ENCODE measurements around the gene USH2A.

The USH2A gene

GRCh38 chr1:215682232-215682631 lies 741.0 kb downstream of the USH2A start:
- POLR2A ChIA-PET, result no interaction called here
- TF ChIP-seq, protein P1, sequence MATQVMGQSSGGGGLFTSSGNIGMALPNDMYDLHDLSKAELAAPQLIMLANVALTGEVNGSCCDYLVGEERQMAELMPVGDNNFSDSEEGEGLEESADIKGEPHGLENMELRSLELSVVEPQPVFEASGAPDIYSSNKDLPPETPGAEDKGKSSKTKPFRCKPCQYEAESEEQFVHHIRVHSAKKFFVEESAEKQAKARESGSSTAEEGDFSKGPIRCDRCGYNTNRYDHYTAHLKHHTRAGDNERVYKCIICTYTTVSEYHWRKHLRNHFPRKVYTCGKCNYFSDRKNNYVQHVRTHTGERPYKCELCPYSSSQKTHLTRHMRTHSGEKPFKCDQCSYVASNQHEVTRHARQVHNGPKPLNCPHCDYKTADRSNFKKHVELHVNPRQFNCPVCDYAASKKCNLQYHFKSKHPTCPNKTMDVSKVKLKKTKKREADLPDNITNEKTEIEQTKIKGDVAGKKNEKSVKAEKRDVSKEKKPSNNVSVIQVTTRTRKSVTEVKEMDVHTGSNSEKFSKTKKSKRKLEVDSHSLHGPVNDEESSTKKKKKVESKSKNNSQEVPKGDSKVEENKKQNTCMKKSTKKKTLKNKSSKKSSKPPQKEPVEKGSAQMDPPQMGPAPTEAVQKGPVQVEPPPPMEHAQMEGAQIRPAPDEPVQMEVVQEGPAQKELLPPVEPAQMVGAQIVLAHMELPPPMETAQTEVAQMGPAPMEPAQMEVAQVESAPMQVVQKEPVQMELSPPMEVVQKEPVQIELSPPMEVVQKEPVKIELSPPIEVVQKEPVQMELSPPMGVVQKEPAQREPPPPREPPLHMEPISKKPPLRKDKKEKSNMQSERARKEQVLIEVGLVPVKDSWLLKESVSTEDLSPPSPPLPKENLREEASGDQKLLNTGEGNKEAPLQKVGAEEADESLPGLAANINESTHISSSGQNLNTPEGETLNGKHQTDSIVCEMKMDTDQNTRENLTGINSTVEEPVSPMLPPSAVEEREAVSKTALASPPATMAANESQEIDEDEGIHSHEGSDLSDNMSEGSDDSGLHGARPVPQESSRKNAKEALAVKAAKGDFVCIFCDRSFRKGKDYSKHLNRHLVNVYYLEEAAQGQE (tag by site-specific recombination; IDR thresholded peaks at IDR 0.05), result no peak
- TF ChIP-seq ZBTB48 (tag by site-specific recombination; IDR thresholded peaks at IDR 0.05) (no peak), ZNF221 (tag by site-specific recombination; IDR thresholded peaks at IDR 0.05; ENCODE audit: borderline replicate concordance) (no peak), IKZF3 (tag by site-specific recombination; IDR thresholded peaks at IDR 0.05) (no peak), ZBTB21 (tag by site-specific recombination; IDR thresholded peaks at IDR 0.05) (no peak), ZNF133 (tag by site-specific recombination; IDR thresholded peaks at IDR 0.05) (no peak), ZNF76 (tag by site-specific recombination; IDR thresholded peaks at IDR 0.05; ENCODE audit: borderline replicate concordance, low read depth) (no peak), ZNF596 (tag by site-specific recombination; IDR thresholded peaks at IDR 0.05) (no peak), ZBTB1 (tag by site-specific recombination; IDR thresholded peaks at IDR 0.05) (no peak), ZNF10 (tag by site-specific recombination; IDR thresholded peaks at IDR 0.05) (no peak), RBAK (tag by site-specific recombination; IDR thresholded peaks at IDR 0.05) (no peak), ZFP3 (tag by site-specific recombination; IDR thresholded peaks at IDR 0.05; ENCODE audit: low read depth) (no peak), SALL2 (tag by site-specific recombination; IDR thresholded peaks at IDR 0.05; ENCODE audit: borderline replicate concordance) (no peak)
- CTCF ChIA-PET, result interaction anchor here (0.7 kb wide), 1 partner anchor 263 kb away, joined by 3 read pairs; no protein-coding TSS in a partner anchor
- no peak overlapping the region for H3K27ac ChIP-seq (ENCODE audit: extremely low read depth, low read depth, low read length)
- no peaks in the 10 kb centered on the region for H3K9me3 ChIP-seq (ENCODE audit: control insufficient read depth, insufficient read depth, low read depth, low read length)
- H3K36me3 ChIP-seq (ENCODE audit: control insufficient read depth in 2 of 2, insufficient read depth in 1 of 2, low read length in 2 of 2), result no peaks in the 10 kb centered on the region
- no peaks in the 10 kb centered on the region for H3K4me1 ChIP-seq (ENCODE audit: control insufficient read depth, insufficient read depth, low read length)
- no peak overlapping the region for H3K4me3 ChIP-seq (ENCODE audit: low read depth, low read length)

- H3K9me3 ChIP-seq (ENCODE audit: control insufficient read depth, insufficient read depth, low read depth, low read length), result no peaks in the 10 kb centered on the region
- H3K36me3 ChIP-seq (ENCODE audit: control insufficient read depth in 2 of 2, insufficient read depth in 1 of 2, low read length in 2 of 2), result no peaks in the 10 kb centered on the region
- no peaks in the 10 kb centered on the region for H3K4me1 ChIP-seq (ENCODE audit: control insufficient read depth, insufficient read depth, low read length)
- H3K4me3 ChIP-seq (ENCODE audit: low read depth, low read length), result no peak overlapping the region
- POLR2A ChIA-PET, result no interaction called here
- no peak overlapping the region for H3K27ac ChIP-seq (ENCODE audit: extremely low read depth, low read depth, low read length)
- CTCF ChIA-PET, result interaction anchor here (0.5 to 0.7 kb wide), 2 partner anchors 69 to 328 kb away, joined by 3 read pairs; no protein-coding TSS in a partner anchor
- TF ChIP-seq ZNF426 (tag by site-specific recombination; IDR thresholded peaks at IDR 0.05), result no peak
- no peak for TF ChIP-seq ZNF560 (tag by site-specific recombination; IDR thresholded peaks at IDR 0.05; ENCODE audit: borderline replicate concordance)
- no peak for TF ChIP-seq ZEB2 (tag by site-specific recombination; IDR thresholded peaks at IDR 0.05)
- TF ChIP-seq MEIS1 (CRISPR knock-in tag; IDR thresholded peaks at IDR 0.05; ENCODE audit: borderline replicate concordance), result no peak
- TF ChIP-seq, protein P2, sequence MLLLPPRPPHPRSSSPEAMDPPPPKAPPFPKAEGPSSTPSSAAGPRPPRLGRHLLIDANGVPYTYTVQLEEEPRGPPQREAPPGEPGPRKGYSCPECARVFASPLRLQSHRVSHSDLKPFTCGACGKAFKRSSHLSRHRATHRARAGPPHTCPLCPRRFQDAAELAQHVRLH (tag by site-specific recombination; IDR thresholded peaks at IDR 0.05), result no peak
- TF ChIP-seq ZNF514 (tag by site-specific recombination; IDR thresholded peaks at IDR 0.05), result no peak
- no peak for TF ChIP-seq GLI2 (tag by site-specific recombination; IDR thresholded peaks at IDR 0.05; ENCODE audit: borderline replicate concordance, low read depth)
- no peak for TF ChIP-seq ZNF248 (tag by site-specific recombination; IDR thresholded peaks at IDR 0.05)
- no peak for TF ChIP-seq ZBTB20 (tag by site-specific recombination; IDR thresholded peaks at IDR 0.05)
- no peak for TF ChIP-seq ZNF221 (tag by site-specific recombination; IDR thresholded peaks at IDR 0.05; ENCODE audit: borderline replicate concordance)
- TF ChIP-seq PRDM10 (tag by site-specific recombination; IDR thresholded peaks at IDR 0.05), result no peak
- no peak for TF ChIP-seq ZSCAN4 (tag by site-specific recombination; IDR thresholded peaks at IDR 0.05)
These were observed 742.2 kb downstream of the USH2A start for GRCh38 chr1:215681041-215681440.

Measured in HEK293 (cell line).